K562 (cell line): ENCODE data around the gene ZNF432. TPM values are rescaled to one million over a fixed set of nuclear protein-coding genes. Genes with fewer than 3 reads are reported as not detected.

Experiments
- ATAC-seq: fragments of 200-7000 bp; cut with Tn5 transposase; 3 replicates; pipeline ENCODE4 v1.9.1; 2020; ENCODE audit warnings: moderate library complexity
- BruUV-seq: library from RNA; stranded (reverse); fragments of 400-500 nt; replicated peaks from 2 replicates; lab custom pipeline; 2021; lab: Mats Ljungman, UMichigan
- CTCF ChIA-PET: fragments of 300-600 bp; formaldehyde crosslinking; extraction: SDS; loops from one replicate; lab custom pipeline; 2021; ENCODE audit warnings: low intra/inter-chr PET ratio; lab: Yijun Ruan, JAX
- POLR2A ChIA-PET: fragments of 300-600, 350-650 bp; sonication (Branson Sonifier 250); formaldehyde crosslinking; extraction: SDS; loops from one replicate; lab custom pipeline; 2021; ENCODE audit warnings: antibody characterized with exemption, inconsistent platforms; lab: Yijun Ruan, JAX
- DNase-seq, 4 experiments: peaks; one replicate each; pipeline versions ENCODE4 v3.0.0 to v3.0.0-alpha.2; 2011 to 2018; ENCODE audit warnings: low spot score in 3 of 4, mixed read lengths in 3 of 4; ENCODE audit errors: extremely low read depth in 1 of 4
- FAIRE-seq: peaks from 2 replicates; lab custom pipeline; 2011; peaks lifted over from hg19 to GRCh38; lab: Jason Lieb, UNC
- H2AFZ ChIP-seq: 2 replicates; pipeline ENCODE4 v1.6.0; 2011; ENCODE audit warnings: low read depth, low read length, control low read depth, inconsistent platforms
- H3K27ac ChIP-seq: fragments of 200-600 bp; 3 replicates; pipeline ENCODE4 v1.8.0; 2011; ENCODE audit warnings: low read depth, mild to moderate bottlenecking, control low read depth, inconsistent platforms, low read length, moderate library complexity, mixed read lengths; ENCODE audit errors: extremely low read depth
- H3K27me3 ChIP-seq, 2 experiments: fragments of 300-600 bp in 1 of 2; 2 replicates in 1 of 2; 3 replicates in 1 of 2; pipeline versions ENCODE4 v1.6.0 to v1.8.0; 2011; ENCODE audit warnings: inconsistent platforms in 2 of 2, low read length in 2 of 2, mild to moderate bottlenecking in 1 of 2, mixed read lengths in 1 of 2, moderate library complexity in 1 of 2; ENCODE audit not compliant: control insufficient read depth in 2 of 2, insufficient read depth in 2 of 2
- H3K36me3 ChIP-seq: fragments of 300-600 bp; 3 replicates; pipeline ENCODE4 v1.8.0; 2011; ENCODE audit warnings: mild to moderate bottlenecking, low read length, inconsistent platforms; ENCODE audit not compliant: control insufficient read depth, insufficient read depth
- H3K4me1 ChIP-seq, 2 experiments: fragments of 200-600 bp in 1 of 2; replicated peaks in 1 of 2; 2 replicates in 1 of 2; 3 replicates in 1 of 2; pipeline versions ENCODE4 v1.5.1 to v1.8.0; 2011; ENCODE audit warnings: inconsistent platforms in 2 of 2, low read length in 2 of 2, mild to moderate bottlenecking in 1 of 2, mixed read lengths in 1 of 2, moderate library complexity in 1 of 2; ENCODE audit not compliant: control insufficient read depth in 2 of 2, insufficient read depth in 2 of 2
- H3K4me2 ChIP-seq: 2 replicates; pipeline ENCODE4 v1.6.1; 2011; ENCODE audit warnings: low read length, control low read depth, inconsistent platforms, mixed read lengths; ENCODE audit not compliant: insufficient read depth
- H3K4me3 ChIP-seq: fragments of 200-600 bp; sonication (generic), shearing (Covaris generic); 2 replicates; pipeline ENCODE4 v1.5.1; 2016; ENCODE audit warnings: control low read depth, inconsistent platforms
- H3K79me2 ChIP-seq: fragments of 200-600 bp; 3 replicates; pipeline ENCODE4 v1.8.0; 2011; ENCODE audit warnings: low read length, inconsistent platforms; ENCODE audit not compliant: control insufficient read depth, insufficient read depth
- H3K9ac ChIP-seq, 2 experiments: 2 replicates each; pipeline versions ENCODE4 v1.6.0 to v1.6.1; 2011; ENCODE audit warnings: low read depth in 2 of 2, low read length in 2 of 2, control low read depth in 1 of 2, inconsistent platforms in 1 of 2, mild to moderate bottlenecking in 1 of 2, mixed read lengths in 1 of 2; ENCODE audit not compliant: insufficient read depth in 1 of 2
- H3K9me1 ChIP-seq: one replicate; pipeline ENCODE4 v1.6.0; 2011; ENCODE audit warnings: inconsistent platforms, mild to moderate bottlenecking, low read length, moderate library complexity; ENCODE audit not compliant: control insufficient read depth, insufficient read depth
- H3K9me3 ChIP-seq: replicated peaks from 2 replicates; pipeline ENCODE4 v1.5.1; 2011; ENCODE audit warnings: low read depth, low read length, inconsistent platforms; ENCODE audit not compliant: control insufficient read depth, insufficient read depth
- H4K20me1 ChIP-seq: replicated peaks from 2 replicates; pipeline ENCODE4 v1.6.1; 2011; ENCODE audit warnings: low read length, inconsistent platforms, mixed read lengths; ENCODE audit not compliant: control insufficient read depth, insufficient read depth
- CBX5 ChIP-seq: IDR thresholded peaks from 2 replicates; pipeline ENCODE4 v1.6.1; 2014; ENCODE audit warnings: low read depth, borderline replicate concordance
- ELF2 ChIP-seq: fragments of 250-450 bp; sonication (Bioruptor Pico); IDR thresholded peaks from 2 replicates; pipeline ENCODE4 v1.5.0; 2021; ENCODE audit warnings: mild to moderate bottlenecking
- FOXK1 ChIP-seq: sonication (generic); formaldehyde crosslinking; IDR thresholded peaks from 2 replicates; pipeline ENCODE4 v1.8.0; 2022; ENCODE audit warnings: missing genetic modification reagents, mild to moderate bottlenecking, borderline replicate concordance
- HLTF ChIP-seq: fragments of 450-650 bp; IDR thresholded peaks from 2 replicates; pipeline ENCODE4 v1.6.1; 2016
- SAFB2 ChIP-seq: fragments of 200-400 bp; formaldehyde crosslinking; IDR thresholded peaks from 2 replicates; pipeline ENCODE4 v1.6.1; 2018; ENCODE audit warnings: borderline replicate concordance, low read length, low read depth, moderate library complexity; ENCODE audit not compliant: severe bottlenecking
- SOX6 ChIP-seq: fragments of 450-650 bp; IDR thresholded peaks from 2 replicates; pipeline ENCODE4 v1.6.1; 2014; ENCODE audit warnings: mild to moderate bottlenecking
- TAF7 ChIP-seq: fragments of 450-650 bp; IDR thresholded peaks from 2 replicates; pipeline ENCODE4 v1.6.1; 2016; ENCODE audit warnings: missing genetic modification characterization, missing compliant biosample characterization
- ZBTB8A ChIP-seq: fragments of 450-650 bp; IDR thresholded peaks from 2 replicates; pipeline ENCODE4 v1.6.1; 2018; ENCODE audit warnings: mild to moderate bottlenecking, moderate library complexity; ENCODE audit not compliant: partially characterized antibody
- ZNF75A ChIP-seq: fragments of 450-650 bp; formaldehyde crosslinking; IDR thresholded peaks from 2 replicates; pipeline ENCODE4 v1.4.0; 2020; ENCODE audit warnings: mild to moderate bottlenecking
- ZNF764 ChIP-seq: fragments of 250-450 bp; sonication (Bioruptor Pico); IDR thresholded peaks from 2 replicates; pipeline ENCODE4 v1.4.0; 2020; ENCODE audit warnings: low read depth, mild to moderate bottlenecking, moderate library complexity
- WGBS: fragments of 100-300 bp; shearing (Covaris generic); methylation state at CpG from one replicate; pipeline ENCODE4 v1.1.6; 2016; ENCODE audit warnings: low coverage, mixed read lengths; ENCODE audit not compliant: insufficient coverage; ENCODE audit errors: missing lambda C conversion rate; 5-methylcytosine and 5-hydroxymethylcytosine counted together
- in situ Hi-C: fragments of 300-500 bp; cut with MboI; formaldehyde crosslinking; loops from 4 replicates; pipeline ENCODE4 v1.15.0; 2018; ENCODE audit warnings: inconsistent platforms, mixed read lengths
- intact Hi-C: fragments of 100-400 bp; cut with micrococcal nuclease; formaldehyde crosslinking; loops from 2 replicates; pipeline ENCODE4 v1.14.2; 2022
- polyA plus RNA-seq, 8 experiments: library from polyadenylated mRNA; depleted of rRNA in 4 of 8; stranded (reverse) in 5 of 8; unstranded in 3 of 8; fragments of >200 nt; fragmentation: Nextera tagmentation in 2 of 8; fragmentation: Illumina TruSeq in 1 of 8; extraction: Ambion mirVana in 2 of 8; extraction: Trizol in 1 of 8; gene quantifications; 2 replicates each; pipeline versions ENCODE4 v1.2.1 to v1.2.3, GENCODE V29; 2011 to 2014; ENCODE audit warnings: inconsistent platforms in 1 of 8, missing spikeins in 1 of 8
- total RNA-seq, 7 experiments: library from RNA; depleted of rRNA in 6 of 7; stranded (reverse); fragments of >200 nt in 6 of 7; fragmentation: Illumina TruSeq in 2 of 7; extraction: Trizol in 2 of 7; gene quantifications; 2 replicates each; pipeline versions ENCODE4 v1.2.1 to v1.2.3, GENCODE V29; 2011 to 2021; ENCODE audit warnings: low replicate concordance in 1 of 7

ZNF432 gene
- total and polyA plus RNA-seq, 9 of the 15 experiments (the other 6 are each of a cell fraction or from before 2014, with no cell fraction given): 2.6 to 6.8 (median 4.0) TPM

- TF ChIP-seq ZNF764 (CRISPR knock-in tag) (no peak), SAFB2 (no peak), ELF2 (CRISPR knock-in tag) (no peak), ZBTB8A (no peak)
- TF ChIP-seq, all 486 proteins: peak for 2
Observed at GRCh38 chr19:52066258-52066863, 17.7 kb upstream of the ZNF432 start (continued).

GRCh38 chr19:52065399-52065798 is 16.8 kb upstream of the ZNF432 start:
- no peak for DNase-seq
- TF ChIP-seq ZNF75A (peak; percentile 89), FOXK1 (CRISPR knock-in tag) (no peak), CBX5 (no peak), TAF7 (tag) (no peak), HLTF (no peak), SOX6 (peak; percentile 52; the same call in 1 of the 2 replicates)
- no TSS peak for BruUV-seq
- Histone ChIP-seq H3K27me3 (no peaks in the 10 kb centered on the region), H3K27ac (no peak overlapping the region), H2AFZ (no peak overlapping the region), H3K4me2 (no peak overlapping the region), H3K9me1 (no peaks in the 10 kb centered on the region), H3K79me2 (no peaks in the 10 kb centered on the region), H3K4me1 (no peaks in the 10 kb centered on the region), H4K20me1 (no peaks in the 10 kb centered on the region), H3K4me3 (no peak overlapping the region), H3K9ac (no peak overlapping the region), H3K36me3 (peaks cover 37% of the 10 kb centered on the region), H3K9me3 (peaks cover 52% of the 10 kb centered on the region)
- CTCF ChIA-PET: no interaction called here
- in situ Hi-C loops: no loop called here
- intact Hi-C loops: no loop called here
- WGBS: 100% methylated on average over 6 of the region's 6 CpGs
- POLR2A ChIA-PET: no interaction called here
- no peak for ATAC-seq
- no peak for FAIRE-seq
